Activated CD8-positive, alpha-beta memory T cell treated with anti-CD3 and anti-CD28 coated beads, Interleukin-2, amount 50 U/mL, for 48 hours (primary cell): ENCODE results near the gene GIPC1.
A peak's percentile ranks its signal among the peaks of the same experiment; 100 is the strongest.

Experiments
- DNase-seq: peaks from one replicate; pipeline ENCODE4 v3.0.0-alpha.2; 2020

The GIPC1 gene

DNA sequence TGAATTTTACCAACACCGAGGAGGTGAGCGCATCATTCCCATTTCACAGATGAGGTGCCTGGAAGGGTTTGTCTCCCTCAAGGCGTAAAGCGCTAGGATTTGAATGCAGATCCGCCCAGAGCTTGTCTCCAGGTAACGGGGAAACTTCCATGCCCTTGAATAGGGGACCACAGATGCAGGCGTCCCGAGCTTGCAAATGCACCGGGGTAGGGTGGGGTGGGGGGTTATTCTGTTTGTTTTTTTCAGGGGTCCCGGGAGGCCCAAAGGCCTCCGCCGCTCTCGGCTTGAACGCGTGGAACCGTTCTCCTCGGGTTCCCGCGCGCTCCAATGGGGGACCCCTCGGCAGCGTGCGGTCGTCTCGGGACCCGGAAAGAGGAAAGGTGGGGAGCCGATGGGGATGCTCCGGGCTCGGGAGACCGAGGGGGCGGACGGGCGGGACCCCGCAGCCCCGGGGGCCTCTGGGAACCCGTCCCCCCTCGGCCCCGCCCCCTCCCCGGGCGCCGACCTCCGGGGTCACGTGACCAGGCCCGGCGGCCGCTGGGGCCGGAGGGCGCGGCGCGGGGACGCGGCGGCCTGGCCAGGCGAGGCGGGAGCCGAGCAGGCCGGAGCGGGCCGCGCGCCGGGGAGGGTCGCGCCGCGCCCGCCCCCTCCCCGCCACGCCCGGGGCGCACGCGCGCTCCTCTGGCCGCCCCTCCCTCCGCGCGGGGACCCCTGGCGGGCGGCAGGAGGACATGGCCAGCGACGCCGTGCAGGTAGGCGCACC lies 63.0 kb downstream of the GIPC1 start, which contains the start of gene PKN1:
Gene PKN1, plus strand, starts transcription at position 516 of the 763 bp plus-strand sequence. Its CDS starts 216 bp downstream, at position 732.
- DNase-seq = peak; percentile 83

DNA sequence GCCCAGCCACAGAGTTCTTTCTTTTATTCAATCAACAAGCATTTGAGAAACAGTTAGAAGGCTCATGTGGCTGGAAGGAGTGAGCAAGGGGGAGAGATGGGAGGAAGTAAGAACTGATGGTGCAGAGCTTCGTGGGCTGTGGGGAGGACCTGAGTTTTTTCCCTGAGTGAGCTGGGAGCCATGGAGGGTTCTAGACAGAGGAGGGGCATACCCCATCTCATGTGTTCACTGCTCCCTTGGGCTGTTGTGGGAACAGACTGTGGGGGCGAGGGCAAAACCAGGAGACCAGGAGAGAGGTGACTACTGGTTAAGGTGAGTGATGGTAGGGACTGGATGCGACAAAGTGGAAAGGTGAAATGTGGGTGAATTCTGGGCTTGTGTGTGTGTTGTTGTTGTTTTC lies 65.2 kb downstream of the GIPC1 start:
- DNase-seq = no peak

DNA sequence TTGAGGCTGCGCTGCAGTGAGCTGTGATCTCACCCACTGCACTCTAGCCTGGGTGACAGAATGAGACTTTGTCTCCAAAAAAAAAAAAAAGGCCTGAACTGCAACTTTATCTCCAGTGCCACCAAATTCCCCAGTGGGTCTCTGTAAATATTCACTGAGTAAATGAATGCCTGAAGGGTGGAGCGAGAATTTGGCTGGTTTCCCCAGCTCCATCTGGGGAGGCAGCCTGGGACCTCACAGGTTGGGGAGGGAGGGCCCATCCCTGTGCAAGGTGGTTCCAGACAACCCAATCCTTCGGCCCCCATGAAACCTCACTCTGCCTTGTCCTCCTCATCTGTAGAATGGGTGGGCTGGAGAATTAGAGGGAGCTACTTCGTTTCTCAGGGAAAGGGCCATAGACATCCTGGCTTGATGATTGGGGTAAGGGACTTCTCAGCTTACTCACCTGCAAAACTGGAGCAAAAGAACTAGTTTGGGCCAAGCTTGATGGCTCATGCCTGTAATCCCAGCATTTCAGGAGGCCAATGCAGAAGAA lies 67.0 kb downstream of the GIPC1 start:
- no peak for DNase-seq
